ENCODE data around the gene CYLD.

Gene CYLD

GRCh38 chr16:50702725-50703124, 39.2 kb upstream of the CYLD start:
- no peaks in the 10 kb centered on the region for H3K27me3 ChIP-seq (ENCODE audit: insufficient read depth, low read length, poor library complexity)
- no peak overlapping the region for H3K23ac ChIP-seq (ENCODE audit: low read length)
- DNase-seq: no peak
- H2BK120ac ChIP-seq (ENCODE audit: low read depth, low read length): no peak overlapping the region
- H2AK5ac ChIP-seq (ENCODE audit: low read length): no peak overlapping the region
- no peak overlapping the region for H3K4me2 ChIP-seq (ENCODE audit: low read length)
- no peak overlapping the region for H3K18ac ChIP-seq (ENCODE audit: low read length)
- H4K8ac ChIP-seq (ENCODE audit: low read depth, low read length): no peak overlapping the region
- H3K4ac ChIP-seq (ENCODE audit: low read depth, low read length): no peak overlapping the region
- H3K4me1 ChIP-seq (ENCODE audit: control insufficient read depth, low read depth, low read length): no peaks in the 10 kb centered on the region
- no peak overlapping the region for H3K9ac ChIP-seq (ENCODE audit: low read length)
- no peak overlapping the region for H2BK5ac ChIP-seq (ENCODE audit: low read length)
- no peak overlapping the region for H3K4me3 ChIP-seq (ENCODE audit: low read length)
- H3K79me1 ChIP-seq (ENCODE audit: low read length): no peaks in the 10 kb centered on the region
- no peak overlapping the region for H2BK15ac ChIP-seq (replicated peaks; ENCODE audit: low read depth)
- H3K36me3 ChIP-seq (ENCODE audit: control insufficient read depth, insufficient read depth, low read length): no peaks in the 10 kb centered on the region
- H3K27ac ChIP-seq (ENCODE audit: low read depth, low read length): no peak overlapping the region
- no peaks in the 10 kb centered on the region for H3K79me2 ChIP-seq (ENCODE audit: control insufficient read depth, insufficient read depth, low read length)
- H4K5ac ChIP-seq (ENCODE audit: low read length): no peak overlapping the region
- no CpG with 5 or more reads among the region's 3 CpGs for WGBS (ENCODE audit: extremely low coverage, insufficient coverage, low lambda C conversion rate)
- no peak overlapping the region for H3K56ac ChIP-seq (ENCODE audit: low read length)

- Histone ChIP-seq H3K9ac (ENCODE audit: low read length) (no peak overlapping the region), H3K27ac (ENCODE audit: low read depth, low read length) (no peak overlapping the region), H3K4me2 (ENCODE audit: low read length) (no peak overlapping the region), H3K4ac (ENCODE audit: low read depth, low read length) (no peak overlapping the region), H3K36me3 (ENCODE audit: control insufficient read depth, insufficient read depth, low read length) (no peaks in the 10 kb centered on the region), H2BK5ac (ENCODE audit: low read length) (no peak overlapping the region), H4K8ac (ENCODE audit: low read depth, low read length) (no peak overlapping the region), H3K4me1 (ENCODE audit: control insufficient read depth, low read depth, low read length) (no peaks in the 10 kb centered on the region), H3K18ac (ENCODE audit: low read length) (no peak overlapping the region), H3K79me2 (ENCODE audit: control insufficient read depth, insufficient read depth, low read length) (no peaks in the 10 kb centered on the region), H3K27me3 (ENCODE audit: insufficient read depth, low read length, poor library complexity) (no peaks in the 10 kb centered on the region), H3K23ac (ENCODE audit: low read length) (no peak overlapping the region), H3K4me3 (ENCODE audit: low read length) (no peak overlapping the region), H2BK15ac (replicated peaks; ENCODE audit: low read depth) (no peak overlapping the region), H2AK5ac (ENCODE audit: low read length) (no peak overlapping the region), H2BK120ac (ENCODE audit: low read depth, low read length) (no peak overlapping the region), H3K56ac (ENCODE audit: low read length) (no peak overlapping the region), H4K5ac (ENCODE audit: low read length) (no peak overlapping the region), H3K79me1 (ENCODE audit: low read length) (no peaks in the 10 kb centered on the region)
- no CpG with 5 or more reads among the region's 1 CpG for WGBS (ENCODE audit: extremely low coverage, insufficient coverage, low lambda C conversion rate)
- DNase-seq: no peak
Measured at GRCh38 chr16:50704245-50704644, 37.6 kb upstream of the CYLD start.

GRCh38 chr16:50705436-50706110, 36.3 kb upstream of the CYLD start:
- Histone ChIP-seq H3K9ac (ENCODE audit: low read length) (no peak overlapping the region), H3K4me2 (ENCODE audit: low read length) (no peak overlapping the region), H3K56ac (ENCODE audit: low read length) (no peak overlapping the region), H3K18ac (ENCODE audit: low read length) (no peak overlapping the region), H2BK120ac (ENCODE audit: low read depth, low read length) (no peak overlapping the region), H3K4ac (ENCODE audit: low read depth, low read length) (no peak overlapping the region), H2BK15ac (replicated peaks; ENCODE audit: low read depth) (no peak overlapping the region), H3K27ac (ENCODE audit: low read depth, low read length) (no peak overlapping the region), H3K4me1 (ENCODE audit: control insufficient read depth, low read depth, low read length) (no peaks in the 10 kb centered on the region), H4K8ac (ENCODE audit: low read depth, low read length) (no peak overlapping the region), H3K27me3 (ENCODE audit: insufficient read depth, low read length, poor library complexity) (no peaks in the 10 kb centered on the region), H3K4me3 (ENCODE audit: low read length) (no peak overlapping the region), H3K79me1 (ENCODE audit: low read length) (no peaks in the 10 kb centered on the region), H3K36me3 (ENCODE audit: control insufficient read depth, insufficient read depth, low read length) (no peaks in the 10 kb centered on the region), H2BK5ac (ENCODE audit: low read length) (no peak overlapping the region), H3K23ac (ENCODE audit: low read length) (no peak overlapping the region), H4K5ac (ENCODE audit: low read length) (no peak overlapping the region), H2AK5ac (ENCODE audit: low read length) (no peak overlapping the region), H3K79me2 (ENCODE audit: control insufficient read depth, insufficient read depth, low read length) (no peaks in the 10 kb centered on the region)
- DNase-seq: no peak
- 100% methylated on average over 1 of the region's 5 CpGs for WGBS (ENCODE audit: extremely low coverage, insufficient coverage, low lambda C conversion rate)

GRCh38 chr16:50706250-50706649, 35.6 kb upstream of the CYLD start:
- H3K56ac ChIP-seq (ENCODE audit: low read length): no peak overlapping the region
- H3K36me3 ChIP-seq (ENCODE audit: control insufficient read depth, insufficient read depth, low read length): no peaks in the 10 kb centered on the region
- H2BK5ac ChIP-seq (ENCODE audit: low read length): no peak overlapping the region
- H2BK15ac ChIP-seq (replicated peaks; ENCODE audit: low read depth): no peak overlapping the region
- DNase-seq: no peak
- WGBS (ENCODE audit: extremely low coverage, insufficient coverage, low lambda C conversion rate): no CpG with 5 or more reads among the region's 3 CpGs
- H4K8ac ChIP-seq (ENCODE audit: low read depth, low read length): no peak overlapping the region
- H3K27me3 ChIP-seq (ENCODE audit: insufficient read depth, low read length, poor library complexity): no peaks in the 10 kb centered on the region
- no peak overlapping the region for H3K4me3 ChIP-seq (ENCODE audit: low read length)
- H2BK120ac ChIP-seq (ENCODE audit: low read depth, low read length): no peak overlapping the region
- H3K79me1 ChIP-seq (ENCODE audit: low read length): no peaks in the 10 kb centered on the region
- no peak overlapping the region for H3K23ac ChIP-seq (ENCODE audit: low read length)
- H3K9ac ChIP-seq (ENCODE audit: low read length): no peak overlapping the region
- H4K5ac ChIP-seq (ENCODE audit: low read length): no peak overlapping the region
- no peak overlapping the region for H3K18ac ChIP-seq (ENCODE audit: low read length)
- H3K4me2 ChIP-seq (ENCODE audit: low read length): no peak overlapping the region
- H2AK5ac ChIP-seq (ENCODE audit: low read length): no peak overlapping the region
- no peaks in the 10 kb centered on the region for H3K4me1 ChIP-seq (ENCODE audit: control insufficient read depth, low read depth, low read length)
- H3K79me2 ChIP-seq (ENCODE audit: control insufficient read depth, insufficient read depth, low read length): no peaks in the 10 kb centered on the region
- no peak overlapping the region for H3K27ac ChIP-seq (ENCODE audit: low read depth, low read length)
- H3K4ac ChIP-seq (ENCODE audit: low read depth, low read length): no peak overlapping the region

- no peaks in the 10 kb centered on the region for H3K79me2 ChIP-seq (ENCODE audit: control insufficient read depth, insufficient read depth, low read length)
- H3K18ac ChIP-seq (ENCODE audit: low read length): no peak overlapping the region
- H3K4ac ChIP-seq (ENCODE audit: low read depth, low read length): no peak overlapping the region
- no peak for DNase-seq
- H2AK5ac ChIP-seq (ENCODE audit: low read length): no peak overlapping the region
- no peaks in the 10 kb centered on the region for H3K27me3 ChIP-seq (ENCODE audit: insufficient read depth, low read length, poor library complexity)
- H3K23ac ChIP-seq (ENCODE audit: low read length): no peak overlapping the region
- no peaks in the 10 kb centered on the region for H3K36me3 ChIP-seq (ENCODE audit: control insufficient read depth, insufficient read depth, low read length)
- no peak overlapping the region for H2BK120ac ChIP-seq (ENCODE audit: low read depth, low read length)
- no peaks in the 10 kb centered on the region for H3K79me1 ChIP-seq (ENCODE audit: low read length)
- no peak overlapping the region for H4K5ac ChIP-seq (ENCODE audit: low read length)
- H3K4me1 ChIP-seq (ENCODE audit: control insufficient read depth, low read depth, low read length): peaks cover 5% of the 10 kb centered on the region
- no peak overlapping the region for H3K4me3 ChIP-seq (ENCODE audit: low read length)
- no peak overlapping the region for H3K4me2 ChIP-seq (ENCODE audit: low read length)
- H2BK5ac ChIP-seq (ENCODE audit: low read length): no peak overlapping the region
- no peak overlapping the region for H3K56ac ChIP-seq (ENCODE audit: low read length)
- H4K8ac ChIP-seq (ENCODE audit: low read depth, low read length): no peak overlapping the region
- WGBS (ENCODE audit: extremely low coverage, insufficient coverage, low lambda C conversion rate): no CpG with 5 or more reads among the region's 10 CpGs
- H3K27ac ChIP-seq (ENCODE audit: low read depth, low read length): no peak overlapping the region
- H3K9ac ChIP-seq (ENCODE audit: low read length): no peak overlapping the region
- no peak overlapping the region for H2BK15ac ChIP-seq (replicated peaks; ENCODE audit: low read depth)
Measured at GRCh38 chr16:50708373-50709060, 33.4 kb upstream of the CYLD start.

Data from mesendoderm (in vitro differentiated cells).